A549 (cell line): ENCODE results near the gene FOXB1. TPM values are rescaled to one million over a fixed set of nuclear protein-coding genes. Genes with fewer than 3 reads are reported as not detected.

ENCODE experiments used
- ATAC-seq, 2 experiments: fragments of 200-7000 bp in 1 of 2; fragments of >200 bp in 1 of 2; cut with Nextera tagmentation in 1 of 2; cut with Tn5 transposase in 1 of 2; 3 replicates each; pipeline versions ENCODE4 v1.8.0 to v1.9.1; 2018 to 2020; ENCODE audit warnings: mild to moderate bottlenecking in 1 of 2, moderate library complexity in 1 of 2
- CTCF ChIA-PET: fragments of 300-600 bp; sonication (Branson Sonifier 250); formaldehyde crosslinking; extraction: SDS; loops from one replicate; lab custom pipeline; 2021; ENCODE audit warnings: antibody characterized with exemption, inconsistent platforms; lab: Yijun Ruan, JAX
- POLR2A ChIA-PET: fragments of 350-600 bp; formaldehyde crosslinking; extraction: SDS; loops from one replicate; lab custom pipeline; 2021; ENCODE audit warnings: antibody characterized with exemption, inconsistent platforms; lab: Yijun Ruan, JAX
- DNase-seq, 2 experiments: peaks; one replicate each; pipeline versions ENCODE4 v3.0.0 to v3.0.0-alpha.2; 2011 to 2016; ENCODE audit warnings: low read depth in 1 of 2, low spot score in 1 of 2
- FAIRE-seq: peaks from 2 replicates; lab custom pipeline; 2011; peaks lifted over from hg19 to GRCh38; lab: Jason Lieb, UNC
- H3K27ac ChIP-seq, 2 experiments: fragments of >200 bp; sonication (Bioruptor Twin); formaldehyde crosslinking; 3 replicates each; pipeline ENCODE4 v1.5.1; 2016 to 2017
- H3K4me1 ChIP-seq: fragments of >200 bp; sonication (Bioruptor Twin); formaldehyde crosslinking; 3 replicates; pipeline ENCODE4 v1.6.1; 2016
- H3K4me2 ChIP-seq: fragments of >200 bp; sonication (Bioruptor Twin); formaldehyde crosslinking; 3 replicates; pipeline ENCODE4 v1.6.1; 2016
- H3K4me3 ChIP-seq: fragments of >200 bp; sonication (Bioruptor Twin); formaldehyde crosslinking; 3 replicates; pipeline ENCODE4 v1.5.1; 2016
- H3K9me3 ChIP-seq: fragments of >200 bp; sonication (Bioruptor Twin); formaldehyde crosslinking; 3 replicates; pipeline ENCODE4 v1.6.1; 2016
- BHLHE40 ChIP-seq: IDR thresholded peaks from 2 replicates; pipeline ENCODE4 v1.6.1; 2012; ENCODE audit warnings: low read depth, low read length, inconsistent platforms
- CBX8 ChIP-seq: fragments of 200-600 bp; sonication (generic); IDR thresholded peaks from 2 replicates; pipeline ENCODE4 v1.6.1; 2016
- CEBPB ChIP-seq, 2 experiments: fragments of >200 bp in 1 of 2; sonication (Bioruptor Twin) in 1 of 2; formaldehyde crosslinking in 1 of 2; IDR thresholded peaks; 2 replicates each; pipeline ENCODE4 v1.6.1; 2012 to 2016
- E2F6 ChIP-seq: IDR thresholded peaks from 2 replicates; pipeline ENCODE4 v1.6.1; 2012; ENCODE audit warnings: low read depth, borderline replicate concordance
- ESRRA ChIP-seq: fragments of 150-350 bp; IDR thresholded peaks from 2 replicates; pipeline ENCODE4 v1.6.1; 2014; ENCODE audit warnings: mild to moderate bottlenecking, low read length, borderline replicate concordance
- FOXS1 ChIP-seq: fragments of 250-450 bp; sonication (Bioruptor Pico); IDR thresholded peaks from 2 replicates; pipeline ENCODE4 v1.5.0; 2020; ENCODE audit warnings: mild to moderate bottlenecking, moderate library complexity
- HES2 ChIP-seq: fragments of >200 bp; sonication (Bioruptor Twin); formaldehyde crosslinking; IDR thresholded peaks from 2 replicates; pipeline ENCODE4 v1.6.1; 2016
- HMGXB4 ChIP-seq: fragments of 250-450 bp; sonication (Bioruptor Pico); IDR thresholded peaks from 2 replicates; pipeline ENCODE4 v1.5.0; 2021; ENCODE audit warnings: mild to moderate bottlenecking, moderate library complexity, borderline replicate concordance
- HOXA7 ChIP-seq: fragments of 250-450 bp; sonication (Bioruptor Pico); IDR thresholded peaks from 2 replicates; pipeline ENCODE4 v1.5.0; 2020; ENCODE audit warnings: mild to moderate bottlenecking, moderate library complexity
- HOXB13 ChIP-seq: fragments of 250-450 bp; sonication (Bioruptor Pico); IDR thresholded peaks from 2 replicates; pipeline ENCODE4 v1.5.0; 2020; ENCODE audit warnings: low read depth, mild to moderate bottlenecking, moderate library complexity
- JUNB ChIP-seq: fragments of >200 bp; sonication (Bioruptor Twin); formaldehyde crosslinking; IDR thresholded peaks from 2 replicates; pipeline ENCODE4 v1.6.1; 2016
- KDM1A ChIP-seq: fragments of 200-600 bp; sonication (generic); IDR thresholded peaks from 2 replicates; pipeline ENCODE4 v1.6.1; 2016; ENCODE audit warnings: low read depth, mild to moderate bottlenecking
- MAX ChIP-seq: IDR thresholded peaks from 2 replicates; pipeline ENCODE4 v1.6.1; 2012
- MAZ ChIP-seq: fragments of 150-350 bp; IDR thresholded peaks from 2 replicates; pipeline ENCODE4 v1.6.1; 2014; ENCODE audit warnings: antibody characterized with exemption, low read depth, low read length, borderline replicate concordance
- MYC ChIP-seq: IDR thresholded peaks from 2 replicates; pipeline ENCODE4 v1.6.1; 2012; ENCODE audit warnings: mild to moderate bottlenecking, inconsistent platforms, low read length, improper control_type of control experiment, borderline replicate concordance
- NR3C1 ChIP-seq: fragments of >200 bp; sonication (Bioruptor Twin); formaldehyde crosslinking; IDR thresholded peaks from 3 replicates; pipeline ENCODE4 v1.6.1; 2017
- POLR2A ChIP-seq: IDR thresholded peaks from 2 replicates; pipeline ENCODE4 v1.6.1; 2012; ENCODE audit warnings: mild to moderate bottlenecking, low read length
- RARB ChIP-seq: fragments of 250-450 bp; sonication (Bioruptor Pico); IDR thresholded peaks from 2 replicates; pipeline ENCODE4 v1.8.0; 2021; ENCODE audit warnings: mild to moderate bottlenecking, moderate library complexity
- RCOR1 ChIP-seq: fragments of 150-350 bp; IDR thresholded peaks from 2 replicates; pipeline ENCODE4 v1.6.1; 2014; ENCODE audit warnings: antibody characterized with exemption, low read length, low read depth
- REST ChIP-seq: fragments of 200-600 bp; sonication (generic); IDR thresholded peaks from 2 replicates; pipeline ENCODE4 v1.6.1; 2016; ENCODE audit warnings: antibody characterized with exemption, mild to moderate bottlenecking, moderate library complexity
- RNF2 ChIP-seq: fragments of 200-600 bp; sonication (generic); IDR thresholded peaks from 2 replicates; pipeline ENCODE4 v1.6.1; 2016; ENCODE audit warnings: low read depth, mild to moderate bottlenecking, antibody characterized with exemption, moderate library complexity, borderline replicate concordance
- SREBF2 ChIP-seq: fragments of 450-650 bp; IDR thresholded peaks from 2 replicates; pipeline ENCODE4 v1.6.1; 2014; ENCODE audit warnings: mild to moderate bottlenecking, moderate library complexity
- TFCP2L1 ChIP-seq: fragments of 250-450 bp; sonication (Bioruptor Pico); IDR thresholded peaks from 2 replicates; pipeline ENCODE4 v1.5.0; 2021; ENCODE audit warnings: mild to moderate bottlenecking
- WGBS: methylation state at CpG from one replicate; pipeline ENCODE4 v1.1.6; 2017; ENCODE audit errors: missing lambda C conversion rate; 5-methylcytosine and 5-hydroxymethylcytosine counted together
- polyA plus RNA-seq, 4 experiments: library from polyadenylated mRNA; depleted of rRNA in 3 of 4; stranded (reverse); fragments of >200 nt; fragmentation: RNase III in 1 of 4; extraction: RNeasy Plus Mini Kit Qiagen cat#74134 plus additional on column Dnase treatment in 1 of 4; gene quantifications; 2 replicates in 3 of 4; 3 replicates in 1 of 4; pipeline ENCODE4 v1.2.3, GENCODE V29; 2011 to 2017
- TF ChIP-seq, protein P1 (sequence below): IDR thresholded peaks from 2 replicates; pipeline ENCODE4 v1.6.1; 2012

Gene FOXB1
- polyA plus RNA-seq, 2 of the 4 experiments (the other 2 are of a cell fraction): not detected

DNA sequence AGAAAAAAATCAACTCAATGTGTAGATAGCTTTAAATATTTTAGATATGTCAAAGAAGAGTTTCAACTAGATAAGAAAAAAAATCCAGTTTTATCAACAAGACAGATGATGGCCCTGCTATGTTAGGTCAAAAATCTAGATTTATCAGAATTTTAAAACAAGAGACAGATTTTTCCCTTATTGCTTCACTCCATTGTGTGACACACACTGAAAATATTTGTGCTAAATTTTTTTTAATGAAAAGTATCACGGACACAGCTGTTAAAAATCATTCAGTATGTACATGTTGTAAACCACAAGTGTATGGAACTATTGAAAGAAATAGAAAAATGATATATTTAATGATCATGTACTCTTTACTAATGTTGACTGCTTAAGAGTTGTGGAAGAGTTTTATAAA, 43.6 kb downstream of the FOXB1 start:
- ATAC-seq (no peak), DNase-seq (no peak), FAIRE-seq (no peak)
- no peaks in the 10 kb centered on the region for H3K4me1 ChIP-seq
- H3K4me3 ChIP-seq: no peak overlapping the region
- POLR2A ChIA-PET: no interaction called here
- WGBS: 2% methylated on average over 1 of the region's 1 CpG
- TF ChIP-seq CEBPB (IDR thresholded peaks at IDR 0.05): no peak
- TF ChIP-seq RNF2: no peak
- TF ChIP-seq MAX: no peak
- no peak for TF ChIP-seq MYC
- TF ChIP-seq HOXB13: no peak
- no peak for TF ChIP-seq ESRRA
- TF ChIP-seq KDM1A: no peak
- TF ChIP-seq POLR2A: no peak
- TF ChIP-seq RCOR1: no peak
- no peak for TF ChIP-seq JUNB
- TF ChIP-seq HMGXB4 (CRISPR knock-in tag): no peak
- CTCF ChIA-PET: no interaction called here
- H3K27ac ChIP-seq: no peak overlapping the region
- H3K4me2 ChIP-seq: no peak overlapping the region
- peaks cover 15% of the 10 kb centered on the region; the same call in 2 of the 3 replicates for H3K9me3 ChIP-seq

GRCh38 chr15:60049948-60050347, 45.8 kb downstream of the FOXB1 start:
- Histone ChIP-seq H3K4me3 (no peak overlapping the region), H3K4me1 (no peaks in the 10 kb centered on the region), H3K27ac (no peak overlapping the region), H3K4me2 (no peak overlapping the region), H3K9me3 (peaks cover 15% of the 10 kb centered on the region; the same call in 2 of the 3 replicates)
- 0% methylated on average over 1 of the region's 1 CpG for WGBS
- ATAC-seq (no peak), DNase-seq (no peak), FAIRE-seq (no peak)
- no peak for TF ChIP-seq JUNB
- no peak for TF ChIP-seq REST
- TF ChIP-seq NR3C1: no peak
- no peak for TF ChIP-seq POLR2A
- TF ChIP-seq BHLHE40: no peak
- ChIA-PET CTCF (no interaction called here), POLR2A (no interaction called here)

GRCh38 chr15:60052796-60053195, 48.7 kb downstream of the FOXB1 start:
- Histone ChIP-seq H3K9me3 (peaks cover 15% of the 10 kb centered on the region; the same call in 2 of the 3 replicates), H3K27ac (no peak overlapping the region), H3K4me2 (no peak overlapping the region), H3K4me1 (no peaks in the 10 kb centered on the region), H3K4me3 (no peak overlapping the region)
- FAIRE-seq (no peak), ATAC-seq (no peak), DNase-seq (no peak)
- POLR2A ChIA-PET: no interaction called here
- CTCF ChIA-PET: interaction anchor here (1.3 kb wide), 1 partner anchor 21 kb away, joined by 3 read pairs; no protein-coding TSS in a partner anchor
- WGBS: 23% methylated on average over 2 of the region's 2 CpGs
- TF ChIP-seq RNF2 (no peak), JUNB (no peak), FOXS1 (CRISPR knock-in tag) (no peak), KDM1A (no peak), HOXA7 (CRISPR knock-in tag) (no peak), HMGXB4 (CRISPR knock-in tag) (no peak), CBX8 (no peak), SREBF2 (no peak), E2F6 (no peak), BHLHE40 (no peak), MAZ (no peak), MYC (no peak), TFCP2L1 (CRISPR knock-in tag) (no peak), HES2 (no peak), ESRRA (no peak), RARB (CRISPR knock-in tag) (no peak)
- TF ChIP-seq, protein P1, sequence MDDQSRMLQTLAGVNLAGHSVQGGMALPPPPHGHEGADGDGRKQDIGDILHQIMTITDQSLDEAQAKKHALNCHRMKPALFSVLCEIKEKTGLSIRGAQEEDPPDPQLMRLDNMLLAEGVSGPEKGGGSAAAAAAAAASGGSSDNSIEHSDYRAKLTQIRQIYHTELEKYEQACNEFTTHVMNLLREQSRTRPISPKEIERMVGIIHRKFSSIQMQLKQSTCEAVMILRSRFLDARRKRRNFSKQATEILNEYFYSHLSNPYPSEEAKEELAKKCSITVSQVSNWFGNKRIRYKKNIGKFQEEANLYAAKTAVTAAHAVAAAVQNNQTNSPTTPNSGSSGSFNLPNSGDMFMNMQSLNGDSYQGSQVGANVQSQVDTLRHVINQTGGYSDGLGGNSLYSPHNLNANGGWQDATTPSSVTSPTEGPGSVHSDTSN: no peak
